GM12864 (cell line): ENCODE data around the gene IGSF9.

Experiments used
- DNase-seq: peaks from one replicate; pipeline ENCODE4 v3.0.0-alpha.2; 2011; ENCODE audit warnings: low read depth
- H3K4me3 ChIP-seq: 2 replicates; pipeline ENCODE4 v1.5.1; 2011; ENCODE audit warnings: mild to moderate bottlenecking, low read depth, low read length, control low read depth
- CTCF ChIP-seq: IDR thresholded peaks from 2 replicates; pipeline ENCODE4 v1.5.1; 2011; ENCODE audit warnings: low read depth, mild to moderate bottlenecking, moderate library complexity, low read length, control low read depth, inconsistent platforms; ENCODE audit errors: missing control alignments

The IGSF9 gene

GRCh38 chr1:159920651-159921050 is 24.8 kb downstream of the IGSF9 start:
- no peak for DNase-seq
- TF ChIP-seq CTCF = no peak
- H3K4me3 ChIP-seq = no peak overlapping the region; the same call in 1 of the 2 replicates

- DNase-seq = no peak
- TF ChIP-seq CTCF = no peak
These were observed 25.2 kb downstream of the IGSF9 start for GRCh38 chr1:159920202-159920601.

GRCh38 chr1:159919236-159919865 is 26.1 kb downstream of the IGSF9 start:
- TF ChIP-seq CTCF = no peak
- no peak overlapping the region for H3K4me3 ChIP-seq

More at GRCh38 chr1:159920202-159920601, 25.2 kb downstream of the IGSF9 start:
- no peak overlapping the region for H3K4me3 ChIP-seq

GRCh38 chr1:159918352-159919200 is 26.8 kb downstream of the IGSF9 start:
- H3K4me3 ChIP-seq = no peak overlapping the region
- no peak for TF ChIP-seq CTCF
- no peak for DNase-seq

More at GRCh38 chr1:159919236-159919865, 26.1 kb downstream of the IGSF9 start:
- DNase-seq = no peak

- H3K4me3 ChIP-seq = no peak overlapping the region
- TF ChIP-seq CTCF = no peak
- no peak for DNase-seq
These were observed 27.7 kb downstream of the IGSF9 start for GRCh38 chr1:159917533-159918351.

- TF ChIP-seq CTCF = no peak
- no peak overlapping the region for H3K4me3 ChIP-seq
- no peak for DNase-seq
These were observed 29.0 kb downstream of the IGSF9 start for GRCh38 chr1:159916242-159917051.
